H7 (cell line): ENCODE measurements around the gene CHTF18. TPM values are rescaled to one million over a fixed set of nuclear protein-coding genes. Genes with fewer than 3 reads are reported as not detected.

Experiments used
- DNase-seq: peaks from one replicate; pipeline ENCODE4 v3.0.0; 2012
- H3K27me3 ChIP-seq: 2 replicates; pipeline ENCODE4 v1.6.0; 2011; ENCODE audit warnings: mild to moderate bottlenecking, low read length; ENCODE audit not compliant: control insufficient read depth, insufficient read depth
- H3K36me3 ChIP-seq: replicated peaks from 2 replicates; pipeline ENCODE4 v1.5.1; 2011; ENCODE audit warnings: low read length; ENCODE audit not compliant: control insufficient read depth, insufficient read depth
- H3K4me3 ChIP-seq: 2 replicates; pipeline ENCODE4 v1.5.1; 2011; ENCODE audit warnings: low read depth, mild to moderate bottlenecking, control low read depth, low read length, moderate library complexity; ENCODE audit not compliant: insufficient read depth
- total RNA-seq: library from RNA; depleted of rRNA; stranded (reverse); fragments of >200 nt; shearing (Covaris generic); gene quantifications from 2 replicates; pipeline ENCODE4 v1.2.3, GENCODE V29; 2014

Gene CHTF18
- total RNA-seq, 1 experiment from 2014 or later = 65.9 TPM

DNA sequence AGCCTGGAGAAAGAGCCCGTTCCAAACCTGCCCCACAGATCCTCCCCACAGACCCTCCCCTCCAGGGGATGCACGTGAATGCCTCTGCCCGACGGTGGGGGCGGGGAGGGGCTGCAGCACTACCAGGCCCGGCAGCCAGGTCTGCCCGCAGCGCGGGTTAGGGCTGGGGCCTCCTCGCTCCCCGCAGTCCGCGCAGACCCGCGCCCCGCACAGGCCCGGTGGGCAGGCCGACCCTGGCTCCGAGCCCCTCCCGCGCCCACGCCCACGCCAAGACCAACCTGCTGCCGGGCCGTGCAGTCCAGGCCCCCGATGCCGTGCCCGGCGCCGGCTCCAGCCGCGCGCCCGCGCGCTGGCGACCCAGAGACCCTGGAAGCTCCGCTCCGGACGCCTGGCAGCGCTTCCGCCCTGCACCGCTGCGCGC lies 432 bp upstream of the CHTF18 start, which contains the start of gene RPUSD1:
RPUSD1 (minus strand) TSS at position 404 of the 421 bp plus-strand sequence. CDS start 644 bp downstream, outside the sequence.
- DNase-seq = no peak
- peaks cover 18% of the 10 kb centered on the region for H3K36me3 ChIP-seq

DNA sequence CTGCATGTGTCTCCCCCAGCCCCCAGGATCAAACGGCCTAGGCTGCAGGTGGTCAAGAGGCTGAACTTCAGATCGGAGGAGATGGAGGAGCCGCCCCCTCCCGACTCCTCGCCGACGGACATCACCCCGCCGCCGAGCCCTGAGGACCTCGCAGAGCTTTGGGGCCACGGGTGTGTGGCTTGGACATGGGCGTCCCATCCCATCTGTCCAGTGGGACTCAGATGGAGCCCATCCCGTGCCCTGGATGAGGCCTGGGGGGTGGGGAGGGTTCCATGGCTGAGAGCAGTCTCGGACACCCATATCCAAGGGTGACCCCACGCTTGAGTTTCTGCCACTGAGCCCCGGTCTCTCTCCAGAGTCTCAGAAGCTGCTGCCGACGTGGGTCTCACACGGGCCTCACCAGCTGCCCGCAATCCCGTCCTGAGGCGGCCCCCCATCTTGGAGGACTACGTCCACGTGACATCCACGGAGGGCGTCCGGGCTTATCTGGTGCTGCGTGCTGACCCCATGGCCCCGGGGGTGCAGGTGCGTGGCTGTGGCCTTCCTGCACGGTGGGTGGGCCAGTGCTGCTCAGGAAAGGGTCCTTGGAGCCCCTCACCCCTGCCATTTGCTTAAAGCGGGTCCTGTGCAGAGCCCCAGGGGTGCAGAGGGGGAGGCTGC lies 901 bp downstream of the CHTF18 start:
- Histone ChIP-seq H3K36me3 (peaks cover 18% of the 10 kb centered on the region), H3K4me3 (peak overlapping the region; percentile 98), H3K27me3 (no peaks in the 10 kb centered on the region)
- DNase-seq = no peak

More for the DNA sequence above, 432 bp upstream of the CHTF18 start, which contains the start of gene RPUSD1:
- peak within 1 kb of the TSS; percentile 98 for H3K4me3 ChIP-seq
- H3K27me3 ChIP-seq = no peaks in the 10 kb centered on the region

DNA sequence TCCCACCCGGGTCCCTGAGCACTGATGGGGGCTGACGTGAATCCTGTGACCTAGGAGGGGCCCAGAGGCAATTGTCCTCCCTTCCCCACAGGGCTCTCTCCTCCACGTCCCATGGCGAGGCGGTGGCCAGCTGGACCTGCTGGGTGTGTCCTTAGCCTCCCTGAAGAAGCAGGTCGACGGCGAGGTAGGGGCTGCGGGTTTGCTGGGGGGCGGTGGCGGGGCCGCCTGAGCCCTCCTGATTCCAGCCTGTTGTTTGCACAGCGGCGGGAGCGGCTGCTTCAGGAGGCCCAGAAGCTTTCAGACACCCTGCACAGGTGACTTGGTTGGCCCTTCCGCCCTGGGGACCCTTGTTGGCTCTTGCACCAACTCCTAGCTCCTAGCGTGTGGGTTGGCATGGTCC lies 1.7 kb downstream of the CHTF18 start:
- Histone ChIP-seq H3K4me3 (no peak overlapping the region), H3K27me3 (no peaks in the 10 kb centered on the region), H3K36me3 (peaks cover 18% of the 10 kb centered on the region)
- DNase-seq = no peak

DNA sequence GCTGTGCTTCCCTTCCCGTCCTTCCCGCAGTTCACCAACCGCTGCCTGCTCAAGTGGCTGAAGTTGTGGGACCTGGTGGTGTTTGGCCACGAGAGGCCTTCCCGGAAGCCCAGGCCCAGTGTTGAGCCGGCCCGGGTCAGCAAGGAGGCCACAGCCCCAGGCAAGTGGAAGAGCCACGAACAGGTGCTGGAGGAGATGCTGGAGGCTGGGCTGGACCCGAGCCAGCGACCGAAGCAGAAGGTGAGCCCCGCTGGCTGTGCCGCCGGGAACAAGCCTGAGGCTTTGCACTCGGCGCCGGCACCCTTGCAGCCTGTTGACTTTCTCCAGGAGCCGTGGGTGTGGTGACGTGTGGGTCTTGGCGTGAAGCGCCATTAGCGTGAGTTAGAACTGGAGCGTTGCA lies 2.7 kb downstream of the CHTF18 start:
- Histone ChIP-seq H3K36me3 (peaks cover 18% of the 10 kb centered on the region), H3K27me3 (no peaks in the 10 kb centered on the region)
- DNase-seq = no peak

DNA sequence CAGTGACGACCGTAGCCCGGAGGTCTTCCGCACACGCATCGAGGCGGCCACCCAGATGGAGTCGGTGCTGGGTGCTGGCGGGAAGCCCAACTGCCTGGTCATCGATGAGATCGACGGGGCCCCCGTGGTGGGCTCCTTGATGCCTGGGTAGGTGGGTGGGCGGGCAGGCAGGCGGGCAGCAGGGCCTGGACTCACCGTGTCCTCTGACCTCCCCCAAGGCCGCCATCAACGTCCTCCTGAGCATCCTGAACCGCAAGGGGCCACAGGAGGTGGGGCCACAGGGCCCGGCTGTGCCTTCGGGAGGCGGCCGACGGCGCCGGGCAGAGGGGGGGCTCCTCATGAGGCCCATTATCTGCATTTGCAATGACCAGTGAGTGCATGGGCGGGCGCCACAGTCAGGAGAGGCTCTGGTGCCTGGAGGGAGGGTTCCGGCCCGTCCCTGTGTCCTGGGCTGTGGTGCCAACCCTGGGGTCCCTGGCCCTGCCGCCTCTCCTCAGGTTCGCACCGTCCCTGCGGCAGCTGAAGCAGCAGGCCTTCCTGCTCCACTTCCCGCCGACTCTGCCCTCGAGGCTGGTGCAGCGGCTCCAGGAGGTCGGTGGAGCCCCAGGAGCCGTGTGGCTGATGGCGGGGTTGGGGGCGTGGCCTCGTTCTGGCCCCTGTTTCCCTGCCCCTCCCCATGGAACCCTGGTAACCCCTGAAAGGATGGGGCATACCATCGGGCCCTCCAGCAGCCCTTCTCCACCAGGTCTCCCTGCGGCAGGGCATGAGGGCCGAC lies 4.0 kb downstream of the CHTF18 start:
- peaks cover 17% of the 10 kb centered on the region for H3K36me3 ChIP-seq
- no peak for DNase-seq
- H3K27me3 ChIP-seq = no peaks in the 10 kb centered on the region
- H3K4me3 ChIP-seq = no peak overlapping the region

More for the DNA sequence above, 2.7 kb downstream of the CHTF18 start:
- H3K4me3 ChIP-seq = no peak overlapping the region

DNA sequence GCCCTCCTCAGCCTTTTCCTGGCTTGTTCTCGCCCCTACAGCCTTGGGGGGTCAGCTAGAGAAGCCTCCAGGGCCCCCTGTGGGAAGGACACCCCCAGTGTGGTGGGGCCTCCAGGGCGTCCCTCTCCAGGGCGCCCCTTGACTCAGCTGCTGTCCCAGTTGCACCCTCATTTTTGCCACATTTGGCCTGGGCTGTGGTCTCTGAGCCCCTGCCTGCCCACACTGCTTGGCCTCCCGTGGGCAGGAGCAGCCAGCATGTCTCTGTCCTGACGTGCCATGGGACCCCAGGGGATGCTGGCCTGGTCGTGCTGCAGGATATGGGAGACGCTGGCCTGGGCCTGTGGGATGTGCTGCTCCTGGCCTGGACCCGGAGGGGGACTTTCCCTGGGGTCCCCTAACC lies 5.0 kb downstream of the CHTF18 start:
- Histone ChIP-seq H3K4me3 (no peak overlapping the region), H3K36me3 (peaks cover 20% of the 10 kb centered on the region), H3K27me3 (no peaks in the 10 kb centered on the region)
- no peak for DNase-seq

DNA sequence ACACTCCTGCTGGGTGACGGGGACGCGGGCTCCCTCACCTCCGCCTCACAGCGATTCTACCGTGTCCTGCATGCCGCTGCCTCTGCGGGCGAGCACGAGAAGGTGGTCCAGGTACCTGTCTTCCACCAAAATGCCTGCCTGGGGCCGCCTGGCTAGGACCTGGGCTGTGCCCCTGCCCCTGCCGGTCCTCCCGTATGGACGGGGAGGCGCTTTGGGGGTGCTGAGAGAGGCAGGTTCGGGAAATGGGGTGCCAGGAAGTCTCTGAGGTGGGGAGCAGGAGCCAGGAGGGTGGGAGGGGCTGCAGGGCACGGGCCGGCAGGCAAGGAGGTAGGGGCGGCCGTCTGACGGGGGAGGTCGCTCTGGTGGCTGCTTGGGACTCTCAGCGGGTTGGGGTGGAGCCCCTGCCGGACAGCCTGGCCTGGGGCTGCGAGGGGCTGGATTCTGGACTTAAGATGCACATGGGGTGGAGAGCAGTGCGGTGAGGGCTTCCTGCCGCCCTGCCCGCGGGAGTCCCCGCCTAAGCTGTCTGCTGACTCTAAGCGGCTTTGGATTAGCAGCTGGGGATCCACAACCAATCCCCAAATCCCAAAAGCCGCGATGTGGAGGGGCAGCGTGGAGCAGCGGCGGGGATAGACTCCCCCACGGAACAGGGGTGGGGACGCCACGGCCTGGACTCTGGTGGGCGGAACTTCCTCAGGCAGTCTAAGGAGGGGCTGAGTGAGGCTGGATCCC lies 5.8 kb downstream of the CHTF18 start:
- no peak overlapping the region for H3K4me3 ChIP-seq
- H3K36me3 ChIP-seq = peaks cover 20% of the 10 kb centered on the region
- DNase-seq = no peak
- peaks cover under 1% of the 10 kb centered on the region; the same call in 1 of the 2 replicates for H3K27me3 ChIP-seq

DNA sequence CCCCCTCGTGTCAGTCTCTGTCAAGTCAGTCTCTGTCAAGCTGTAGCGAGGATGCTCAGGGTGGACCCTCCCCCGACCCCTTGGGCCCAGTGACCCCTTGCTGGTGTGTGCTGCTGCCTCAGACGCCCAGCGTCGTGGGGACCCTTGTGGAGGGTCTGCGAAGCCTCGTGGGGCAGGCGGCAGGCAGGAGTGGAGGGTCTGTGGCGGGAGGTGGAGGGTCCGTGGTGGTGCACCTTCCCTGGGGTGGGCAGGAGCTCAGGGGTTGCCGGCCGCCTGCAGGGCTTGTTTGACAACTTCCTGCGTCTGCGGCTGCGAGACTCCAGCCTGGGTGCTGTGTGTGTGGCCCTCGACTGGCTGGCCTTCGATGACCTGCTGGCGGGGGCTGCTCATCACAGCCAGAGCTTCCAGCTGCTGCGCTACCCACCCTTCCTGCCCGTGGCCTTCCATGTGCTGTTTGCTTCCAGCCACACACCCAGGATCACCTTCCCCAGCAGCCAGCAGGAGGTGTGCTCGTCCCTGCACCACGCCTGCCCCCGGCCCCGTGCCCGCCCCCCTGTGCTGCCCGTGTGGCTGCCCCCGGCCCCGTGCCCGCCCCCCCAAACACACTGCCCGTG lies 6.5 kb downstream of the CHTF18 start:
- peaks cover 19% of the 10 kb centered on the region for H3K36me3 ChIP-seq

DNA sequence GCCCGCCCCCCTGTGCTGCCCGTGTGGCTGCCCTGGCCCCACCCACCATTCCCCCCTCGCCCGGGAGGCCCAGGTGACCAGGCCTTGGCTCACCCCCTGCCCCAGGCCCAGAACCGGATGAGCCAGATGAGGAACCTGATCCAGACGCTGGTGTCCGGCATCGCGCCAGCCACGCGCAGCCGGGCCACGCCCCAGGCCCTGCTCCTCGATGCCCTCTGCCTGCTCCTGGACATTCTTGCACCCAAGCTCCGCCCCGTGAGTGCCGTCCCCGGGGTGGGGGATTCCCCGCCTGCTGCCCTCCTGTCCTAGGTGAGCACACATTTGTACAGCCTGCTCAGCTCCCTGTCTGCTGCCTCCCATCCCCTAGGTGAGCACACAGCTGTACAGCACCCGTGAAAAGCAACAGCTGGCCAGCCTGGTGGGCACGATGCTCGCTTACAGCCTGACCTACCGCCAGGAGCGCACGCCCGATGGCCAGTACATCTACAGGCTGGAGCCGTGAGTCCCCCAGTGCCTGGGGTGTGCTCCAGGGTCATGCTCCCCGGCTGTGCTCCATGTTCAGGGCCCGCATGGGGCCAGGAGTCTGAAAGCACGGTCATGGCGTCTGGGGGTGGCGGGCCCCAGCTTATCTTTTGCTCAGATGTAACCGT lies 7.3 kb downstream of the CHTF18 start:
- no peak for DNase-seq
- H3K36me3 ChIP-seq = peaks cover 13% of the 10 kb centered on the region
- peaks cover 5% of the 10 kb centered on the region; the same call in 1 of the 2 replicates for H3K27me3 ChIP-seq
- H3K4me3 ChIP-seq = no peak overlapping the region

More for the DNA sequence above, 6.5 kb downstream of the CHTF18 start:
- DNase-seq = no peak
- H3K4me3 ChIP-seq = no peak overlapping the region
- peaks cover 3% of the 10 kb centered on the region; the same call in 1 of the 2 replicates for H3K27me3 ChIP-seq

DNA sequence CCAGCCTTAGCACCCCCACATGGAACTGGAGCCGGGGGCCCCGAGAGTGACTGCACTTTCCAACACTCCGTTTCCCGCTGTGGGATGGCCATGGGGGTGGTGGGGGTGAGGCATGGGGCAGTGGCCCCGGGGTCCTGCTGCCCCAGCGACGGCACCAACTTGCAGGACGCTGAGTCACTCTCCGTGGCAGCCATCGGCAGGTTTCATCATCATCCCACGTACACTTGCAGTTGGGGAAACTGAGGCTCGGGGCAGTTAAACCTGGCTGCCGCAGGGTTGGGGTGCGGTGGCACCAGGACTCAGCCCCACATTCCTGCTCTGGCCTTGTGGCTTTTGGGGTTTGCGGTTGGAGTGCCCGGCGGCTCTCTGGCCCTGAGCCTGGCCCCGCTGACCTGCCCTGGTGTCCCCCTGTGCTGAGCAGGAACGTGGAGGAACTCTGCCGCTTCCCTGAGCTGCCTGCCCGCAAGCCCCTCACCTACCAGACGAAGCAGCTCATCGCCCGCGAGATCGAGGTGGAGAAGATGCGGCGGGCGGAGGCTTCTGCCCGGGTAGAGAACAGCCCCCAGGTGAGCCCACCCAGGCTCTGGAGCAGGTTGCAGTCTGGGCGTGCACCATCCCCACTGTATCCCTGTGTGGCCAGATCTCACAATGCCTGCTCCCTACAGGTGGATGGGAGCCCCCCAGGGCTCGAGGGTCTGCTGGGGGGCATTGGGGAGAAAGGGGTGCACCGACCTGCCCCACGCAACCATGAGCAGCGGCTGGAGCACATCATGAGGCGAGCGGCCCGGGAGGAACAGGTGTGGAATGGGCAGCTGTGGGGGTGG lies 8.1 kb downstream of the CHTF18 start:
- Histone ChIP-seq H3K4me3 (no peak overlapping the region), H3K27me3 (peaks cover 9% of the 10 kb centered on the region), H3K36me3 (peaks cover 6% of the 10 kb centered on the region)
- DNase-seq = no peak

DNA sequence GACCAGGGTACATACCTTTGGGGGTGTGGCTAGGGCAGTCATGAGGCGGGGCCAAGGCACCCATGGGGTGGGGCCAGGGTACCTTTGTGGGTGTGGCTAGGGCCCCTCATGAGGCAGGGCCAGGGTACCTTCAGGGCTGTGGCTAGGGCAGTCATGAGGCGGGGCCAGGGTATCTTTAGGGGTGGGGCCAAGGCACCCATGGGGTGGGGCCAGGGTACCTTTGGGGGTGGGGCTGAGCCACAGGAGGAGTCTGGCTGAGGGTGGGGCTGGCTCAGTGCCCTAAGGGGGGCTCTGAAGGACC lies 8.7 kb downstream of the CHTF18 start:
- Histone ChIP-seq H3K4me3 (no peak overlapping the region), H3K27me3 (peaks cover 9% of the 10 kb centered on the region), H3K36me3 (peaks cover 5% of the 10 kb centered on the region)
- DNase-seq = peak; percentile 96

DNA sequence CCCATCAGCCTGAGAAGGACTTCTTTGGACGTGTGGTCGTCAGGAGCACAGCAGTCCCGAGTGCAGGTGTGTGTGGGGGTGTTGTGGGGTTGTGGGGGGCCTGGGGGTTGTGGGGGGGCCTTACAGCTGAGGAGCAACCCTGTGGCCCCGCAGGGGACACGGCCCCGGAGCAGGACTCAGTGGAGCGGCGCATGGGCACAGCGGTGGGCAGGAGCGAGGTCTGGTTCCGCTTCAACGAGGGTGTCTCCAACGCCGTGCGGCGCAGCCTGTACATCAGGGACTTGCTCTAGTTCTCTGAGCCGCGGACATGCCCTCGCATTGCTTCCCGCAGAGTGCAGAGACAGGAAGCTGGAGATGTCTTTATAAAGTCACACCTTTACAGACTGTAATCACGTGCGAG lies 9.3 kb downstream of the CHTF18 start:
- H3K27me3 ChIP-seq = peaks cover 9% of the 10 kb centered on the region
- DNase-seq = no peak
- peaks cover 5% of the 10 kb centered on the region for H3K36me3 ChIP-seq
- H3K4me3 ChIP-seq = no peak overlapping the region

DNA sequence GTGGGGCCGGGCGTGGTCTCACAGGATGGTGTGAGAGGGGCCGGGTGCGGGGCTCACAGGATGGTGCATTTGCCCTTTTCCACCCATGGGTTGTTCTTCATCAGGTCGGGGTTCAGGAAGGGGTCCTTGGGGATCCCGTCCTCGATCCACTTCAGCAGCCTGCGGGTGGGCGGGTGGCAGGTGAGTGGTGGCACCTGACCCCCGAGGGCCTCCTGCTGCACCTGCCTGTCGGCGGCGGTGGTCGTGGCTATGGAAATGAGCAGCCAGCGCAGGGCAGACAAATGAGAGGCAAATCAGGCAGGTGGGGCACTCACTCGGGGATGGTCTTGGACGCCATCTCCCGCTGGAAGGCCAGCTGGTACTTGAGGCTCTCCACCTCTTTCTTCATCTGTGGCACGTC lies 10.2 kb downstream of the CHTF18 start:
- DNase-seq = no peak
- Histone ChIP-seq H3K36me3 (peaks cover 5% of the 10 kb centered on the region), H3K4me3 (no peak overlapping the region), H3K27me3 (peaks cover 12% of the 10 kb centered on the region)
